WI38 (cell line): ENCODE data around the gene MRPL28.

Experiments used
- H3K4me3 ChIP-seq: 2 replicates; pipeline ENCODE4 v1.5.1; 2011; ENCODE audit warnings: low read depth, mild to moderate bottlenecking, control low read depth, low read length
- TF ChIP-seq, protein P1 (sequence below): IDR thresholded peaks from 2 replicates; pipeline ENCODE4 v1.5.1; 2012; ENCODE audit warnings: low read depth, mild to moderate bottlenecking, control low read depth, low read length

The MRPL28 gene

GRCh38 chr16:387761-388666 is 17.7 kb upstream of the MRPL28 start:
- TF ChIP-seq, protein P1, sequence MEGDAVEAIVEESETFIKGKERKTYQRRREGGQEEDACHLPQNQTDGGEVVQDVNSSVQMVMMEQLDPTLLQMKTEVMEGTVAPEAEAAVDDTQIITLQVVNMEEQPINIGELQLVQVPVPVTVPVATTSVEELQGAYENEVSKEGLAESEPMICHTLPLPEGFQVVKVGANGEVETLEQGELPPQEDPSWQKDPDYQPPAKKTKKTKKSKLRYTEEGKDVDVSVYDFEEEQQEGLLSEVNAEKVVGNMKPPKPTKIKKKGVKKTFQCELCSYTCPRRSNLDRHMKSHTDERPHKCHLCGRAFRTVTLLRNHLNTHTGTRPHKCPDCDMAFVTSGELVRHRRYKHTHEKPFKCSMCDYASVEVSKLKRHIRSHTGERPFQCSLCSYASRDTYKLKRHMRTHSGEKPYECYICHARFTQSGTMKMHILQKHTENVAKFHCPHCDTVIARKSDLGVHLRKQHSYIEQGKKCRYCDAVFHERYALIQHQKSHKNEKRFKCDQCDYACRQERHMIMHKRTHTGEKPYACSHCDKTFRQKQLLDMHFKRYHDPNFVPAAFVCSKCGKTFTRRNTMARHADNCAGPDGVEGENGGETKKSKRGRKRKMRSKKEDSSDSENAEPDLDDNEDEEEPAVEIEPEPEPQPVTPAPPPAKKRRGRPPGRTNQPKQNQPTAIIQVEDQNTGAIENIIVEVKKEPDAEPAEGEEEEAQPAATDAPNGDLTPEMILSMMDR = 0 out of 2 replicates have a peak, but pooled peaks have one; percentile 13
- H3K4me3 ChIP-seq = 0 out of 2 replicates have a peak overlapping the region, but pooled peaks have one; percentile 17

DNA sequence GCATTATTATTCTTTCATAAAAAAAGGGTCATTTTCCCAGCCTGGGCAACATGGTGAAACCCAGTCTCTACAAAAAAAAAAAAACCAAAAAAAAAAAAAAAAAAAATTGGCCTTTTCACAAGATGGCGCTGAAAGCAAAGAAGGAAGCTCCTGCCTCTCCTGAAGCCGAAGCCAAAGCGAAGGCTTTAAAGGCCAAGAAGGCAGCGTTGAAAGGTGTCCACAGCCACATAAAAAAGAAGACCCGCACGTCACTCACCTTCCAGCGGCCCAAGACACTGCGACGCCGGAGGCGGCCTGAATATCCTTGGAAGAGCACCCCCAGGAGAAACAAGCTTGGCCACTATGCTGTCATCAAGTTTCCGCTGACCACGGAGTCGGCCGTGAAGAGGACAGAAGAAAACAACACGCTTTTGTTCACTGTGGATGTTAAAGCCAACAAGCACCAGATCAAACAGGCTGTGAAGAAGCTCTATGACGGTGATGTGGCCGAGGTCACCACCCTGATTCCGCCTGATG is 16.4 kb upstream of the MRPL28 start:
- no peak overlapping the region for H3K4me3 ChIP-seq
- TF ChIP-seq, protein P1 = no peak

- no peak overlapping the region for H3K4me3 ChIP-seq
- TF ChIP-seq, protein P1 = no peak
Observed at GRCh38 chr16:383326-384051, 13.2 kb upstream of the MRPL28 start.

DNA sequence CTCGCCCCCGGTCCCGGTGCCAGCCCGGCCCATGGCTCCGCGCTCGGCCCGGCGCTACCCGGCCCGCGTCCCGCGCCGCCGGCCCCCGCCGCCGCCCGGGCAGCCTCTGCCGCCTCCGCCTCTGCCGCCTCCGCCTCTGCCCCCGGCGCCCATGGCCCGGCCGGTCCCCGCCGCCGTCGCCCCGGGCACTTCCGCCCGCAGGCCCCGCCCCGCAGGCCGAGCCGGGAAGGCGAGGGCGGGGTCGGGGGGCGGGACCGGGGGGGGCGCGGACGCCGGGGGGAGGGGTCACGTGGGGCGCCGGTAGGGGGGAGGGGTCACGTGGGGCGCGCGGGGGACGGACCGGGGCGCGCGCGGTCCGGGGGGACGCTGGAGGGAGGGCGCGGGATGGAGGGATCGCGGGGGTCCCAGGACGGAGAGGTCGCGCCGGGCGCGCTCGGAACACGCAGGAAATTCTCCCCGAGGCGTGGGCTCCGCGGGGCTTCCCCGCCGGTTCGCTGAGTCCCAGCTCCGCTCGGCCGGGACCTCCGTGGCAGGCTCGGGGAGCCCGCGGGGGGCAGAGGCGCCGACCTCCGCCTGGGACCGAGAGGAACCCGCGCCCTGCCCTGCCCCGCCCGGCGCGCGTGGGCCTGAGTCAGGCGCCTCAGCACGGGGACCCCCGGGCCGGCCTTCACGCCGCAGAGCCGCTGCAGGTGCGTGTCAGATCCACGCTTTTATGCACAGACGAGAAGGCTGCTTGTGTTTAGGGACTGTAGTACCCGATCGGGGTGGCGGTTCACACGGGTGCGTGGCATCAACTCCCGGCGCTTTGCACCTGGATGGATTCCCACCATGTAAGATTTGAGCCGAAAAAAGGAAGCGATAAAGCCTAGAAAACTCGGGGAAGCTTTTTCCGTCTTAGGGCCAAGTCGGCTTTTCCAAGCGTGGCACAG is 11.7 kb upstream of the MRPL28 start, which contains the start of gene PGAP6:
Gene PGAP6, minus strand, starts transcription at position 190 of the 929 bp plus-strand sequence. Its CDS starts 157 bp downstream, at position 33.
- peak within 1 kb of the TSS; percentile 81 for H3K4me3 ChIP-seq

GRCh38 chr16:381012-381788 is 10.9 kb upstream of the MRPL28 start:
- TF ChIP-seq, protein P1 = no peak
- peak overlapping the region; percentile 81 for H3K4me3 ChIP-seq

More for the DNA sequence above, 11.7 kb upstream of the MRPL28 start, which contains the start of gene PGAP6:
- TF ChIP-seq, protein P1 = no peak

DNA sequence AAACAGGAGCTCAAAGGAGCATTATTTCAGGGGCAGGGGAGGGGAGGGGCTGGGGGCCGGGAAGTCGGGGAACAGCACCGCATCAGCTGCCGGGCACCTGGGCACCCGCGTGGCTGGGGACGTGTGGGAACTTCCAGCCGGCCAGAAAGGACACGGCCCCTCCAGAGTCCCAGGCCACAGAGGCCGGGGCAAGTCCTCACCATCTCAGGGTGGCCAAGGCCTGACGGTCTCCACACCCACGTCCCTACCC is 10.3 kb upstream of the MRPL28 start:
- peak overlapping the region; percentile 81 for H3K4me3 ChIP-seq
- TF ChIP-seq, protein P1 = no peak
